Activated T-helper 2 cell treated with anti-CD3 and anti-CD28 coated beads, Interferon-gamma antibody, Interleukin-2, Interleukin-4, amounts not matched to agents 10 μg/mL and 5 μg/mL and 100 μg/mL, durations not matched to agents 14 hours and 24 hours and 36 hours (primary cell): ENCODE data around the gene SERPINB13. TPM values are rescaled to one million over a fixed set of nuclear protein-coding genes. Genes with fewer than 3 reads are reported as not detected.

Experiments
- DNase-seq: peaks from one replicate; pipeline ENCODE4 v3.0.0; 2021; ENCODE audit warnings: low spot score
- H3K27ac Mint-ChIP-seq: one replicate; pipeline ENCODE4 v1.8.0; 2021; ENCODE audit warnings: mixed read lengths
- H3K27me3 Mint-ChIP-seq: one replicate; pipeline ENCODE4 v1.8.0; 2021; ENCODE audit warnings: low read depth, mixed read lengths
- H3K36me3 Mint-ChIP-seq: one replicate; pipeline ENCODE4 v1.8.0; 2021; ENCODE audit warnings: low read depth, mixed read lengths
- H3K4me1 Mint-ChIP-seq: one replicate; pipeline ENCODE4 v1.8.0; 2021; ENCODE audit warnings: low read depth, mixed read lengths
- H3K4me3 Mint-ChIP-seq: one replicate; pipeline ENCODE4 v1.8.0; 2021; ENCODE audit warnings: low read depth, mild to moderate bottlenecking, moderate library complexity, mixed read lengths
- H3K9me3 Mint-ChIP-seq: one replicate; pipeline ENCODE4 v1.8.0; 2021; ENCODE audit warnings: mixed read lengths
- intact Hi-C: fragments of 100-400 bp; cut with micrococcal nuclease; formaldehyde crosslinking; loops from one replicate; pipeline ENCODE4 v1.15.1; 2023
- total RNA-seq: library from RNA; stranded (reverse); gene quantifications from 2 replicates; pipeline ENCODE4 v1.2.3, GENCODE V29; 2022

Gene SERPINB13
- total RNA-seq, 1 donor from 2014 or later: not detected

DNA sequence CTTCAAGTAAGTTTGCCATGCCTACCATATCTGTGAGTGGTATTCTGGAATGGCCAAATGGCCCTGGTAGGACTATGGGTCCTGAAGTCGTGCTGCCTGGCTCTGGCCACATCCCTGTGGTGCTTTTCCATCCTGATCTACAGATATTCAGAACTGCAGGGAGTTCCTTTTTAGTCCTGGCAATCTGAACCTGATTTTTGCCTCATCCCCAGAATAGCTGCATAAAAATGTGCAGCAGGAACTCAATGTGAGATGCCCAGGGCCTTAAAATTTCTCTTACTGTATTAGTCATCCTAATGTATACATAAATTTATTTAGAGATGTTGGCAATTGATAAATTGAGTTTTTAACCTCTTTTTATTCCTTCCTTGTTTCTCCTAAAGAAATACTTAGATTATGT, 5.3 kb downstream of the SERPINB13 start:
- H3K4me1 Mint-ChIP-seq: no peaks in the 10 kb centered on the region
- H3K9me3 Mint-ChIP-seq: no peaks in the 10 kb centered on the region
- peaks cover 1% of the 10 kb centered on the region for H3K27me3 Mint-ChIP-seq
- DNase-seq: no peak
- H3K27ac Mint-ChIP-seq: no peak overlapping the region
- H3K4me3 Mint-ChIP-seq: no peak overlapping the region
- H3K36me3 Mint-ChIP-seq: no peaks in the 10 kb centered on the region
- intact Hi-C loops: no loop called here

DNA sequence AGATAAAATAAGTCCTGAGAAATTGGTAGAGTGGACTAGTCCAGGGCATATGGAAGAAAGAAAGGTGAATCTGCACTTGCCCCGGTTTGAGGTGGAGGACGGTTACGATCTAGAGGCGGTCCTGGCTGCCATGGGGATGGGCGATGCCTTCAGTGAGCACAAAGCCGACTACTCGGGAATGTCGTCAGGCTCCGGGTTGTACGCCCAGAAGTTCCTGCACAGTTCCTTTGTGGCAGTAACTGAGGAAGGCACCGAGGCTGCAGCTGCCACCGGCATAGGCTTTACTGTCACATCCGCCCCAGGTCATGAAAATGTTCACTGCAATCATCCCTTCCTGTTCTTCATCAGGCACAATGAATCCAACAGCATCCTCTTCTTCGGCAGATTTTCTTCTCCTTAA, 9.8 kb downstream of the SERPINB13 start:
- H3K4me1 Mint-ChIP-seq: no peaks in the 10 kb centered on the region
- H3K4me3 Mint-ChIP-seq: no peak overlapping the region
- intact Hi-C loops: no loop called here
- DNase-seq: no peak
- H3K9me3 Mint-ChIP-seq: no peaks in the 10 kb centered on the region
- H3K27me3 Mint-ChIP-seq: no peaks in the 10 kb centered on the region
- H3K27ac Mint-ChIP-seq: no peak overlapping the region
- H3K36me3 Mint-ChIP-seq: no peaks in the 10 kb centered on the region

DNA sequence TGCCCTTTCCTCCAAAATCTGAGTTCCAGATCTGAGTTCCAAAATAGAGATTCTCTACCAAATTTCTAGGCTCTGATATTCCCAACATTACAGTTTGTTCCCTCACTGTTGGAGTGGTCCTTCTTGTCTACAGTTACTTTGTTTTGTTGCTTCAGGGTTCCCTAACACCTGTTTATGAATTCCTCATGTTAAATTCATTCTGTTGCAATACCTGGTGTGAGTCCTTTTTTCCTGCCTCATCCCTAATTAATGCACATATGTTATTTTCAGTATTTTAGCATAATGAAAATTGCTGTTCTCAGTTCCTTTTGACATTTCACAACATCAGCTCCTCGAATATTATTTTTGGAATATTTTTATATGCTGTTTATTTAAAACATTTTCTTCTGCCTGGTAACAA, 16.2 kb downstream of the SERPINB13 start:
- H3K27me3 Mint-ChIP-seq: peaks cover 4% of the 10 kb centered on the region
- no peak for DNase-seq
- H3K36me3 Mint-ChIP-seq: no peaks in the 10 kb centered on the region
- peaks cover 2% of the 10 kb centered on the region for H3K4me1 Mint-ChIP-seq
- intact Hi-C loops: no loop called here
- no peaks in the 10 kb centered on the region for H3K9me3 Mint-ChIP-seq
- H3K27ac Mint-ChIP-seq: no peak overlapping the region
- no peak overlapping the region for H3K4me3 Mint-ChIP-seq

GRCh38 chr18:63603772-63604171, 16.6 kb downstream of the SERPINB13 start:
- H3K4me3 Mint-ChIP-seq: no peak overlapping the region
- DNase-seq: no peak
- no peak overlapping the region for H3K27ac Mint-ChIP-seq
- H3K9me3 Mint-ChIP-seq: no peaks in the 10 kb centered on the region
- intact Hi-C loops: no loop called here
- peaks cover 4% of the 10 kb centered on the region for H3K27me3 Mint-ChIP-seq
- no peaks in the 10 kb centered on the region for H3K36me3 Mint-ChIP-seq
- H3K4me1 Mint-ChIP-seq: peaks cover 2% of the 10 kb centered on the region

- DNase-seq: no peak
- Mint-ChIP-seq H3K36me3 (no peaks in the 10 kb centered on the region), H3K9me3 (no peaks in the 10 kb centered on the region), H3K27me3 (peaks cover 4% of the 10 kb centered on the region), H3K4me3 (no peak overlapping the region), H3K4me1 (peaks cover 2% of the 10 kb centered on the region), H3K27ac (no peak overlapping the region)
- intact Hi-C loops: no loop called here
Observed at GRCh38 chr18:63604791-63605567, 17.8 kb downstream of the SERPINB13 start.

- H3K4me1 Mint-ChIP-seq: peaks cover 2% of the 10 kb centered on the region
- peaks cover 7% of the 10 kb centered on the region for H3K27me3 Mint-ChIP-seq
- H3K27ac Mint-ChIP-seq: no peak overlapping the region
- no peaks in the 10 kb centered on the region for H3K9me3 Mint-ChIP-seq
- no peak for DNase-seq
- H3K36me3 Mint-ChIP-seq: no peaks in the 10 kb centered on the region
- no peak overlapping the region for H3K4me3 Mint-ChIP-seq
- intact Hi-C loops: no loop called here
Observed at GRCh38 chr18:63606526-63606925, 19.4 kb downstream of the SERPINB13 start.

DNA sequence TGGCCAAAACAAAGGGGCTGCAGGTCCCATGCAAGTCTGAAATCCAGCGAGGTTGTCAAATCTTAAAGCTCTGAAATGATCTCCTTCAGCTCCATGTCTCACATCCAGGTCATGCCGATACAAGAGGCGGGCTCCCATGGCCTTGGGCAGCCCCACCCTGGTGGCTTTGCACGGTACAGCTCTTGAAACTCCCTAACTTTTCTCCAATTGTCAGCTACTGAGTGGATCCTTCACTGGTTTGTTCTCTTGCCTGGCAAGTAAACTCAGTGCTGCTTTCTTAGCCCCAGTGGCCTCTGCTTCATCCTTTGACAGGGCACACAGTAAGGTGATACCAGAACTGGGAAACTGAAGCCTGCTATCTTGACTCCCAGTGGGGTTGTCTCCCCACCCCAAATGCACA, 26.3 kb downstream of the SERPINB13 start:
- DNase-seq: no peak
- intact Hi-C loops: no loop called here
- Mint-ChIP-seq H3K27ac (no peak overlapping the region), H3K27me3 (peaks cover 3% of the 10 kb centered on the region), H3K9me3 (no peaks in the 10 kb centered on the region), H3K4me1 (no peaks in the 10 kb centered on the region), H3K36me3 (no peaks in the 10 kb centered on the region), H3K4me3 (no peak overlapping the region)

GRCh38 chr18:63617049-63617914, 30.1 kb downstream of the SERPINB13 start:
- no peak overlapping the region for H3K27ac Mint-ChIP-seq
- H3K4me1 Mint-ChIP-seq: no peaks in the 10 kb centered on the region
- DNase-seq: no peak
- H3K9me3 Mint-ChIP-seq: peaks cover 7% of the 10 kb centered on the region
- H3K27me3 Mint-ChIP-seq: no peaks in the 10 kb centered on the region
- no peak overlapping the region for H3K4me3 Mint-ChIP-seq
- intact Hi-C loops: no loop called here
- H3K36me3 Mint-ChIP-seq: no peaks in the 10 kb centered on the region

DNA sequence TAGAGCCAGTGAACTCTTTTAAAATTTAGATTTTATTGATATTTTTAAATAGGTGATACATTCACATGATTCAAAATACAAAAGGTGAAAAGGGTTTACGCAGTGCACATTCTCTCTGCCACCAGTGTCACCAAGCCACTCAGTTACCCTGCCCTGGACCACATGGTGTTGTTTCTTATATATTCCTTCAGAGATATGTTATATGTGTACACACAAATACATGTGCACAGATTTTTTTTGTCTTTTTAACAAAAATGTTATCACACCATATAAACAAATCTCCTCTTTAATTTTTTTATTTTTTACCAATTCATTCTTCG, 30.7 kb downstream of the SERPINB13 start:
- Mint-ChIP-seq H3K9me3 (peaks cover 7% of the 10 kb centered on the region), H3K27ac (no peak overlapping the region), H3K4me3 (no peak overlapping the region), H3K27me3 (no peaks in the 10 kb centered on the region), H3K4me1 (no peaks in the 10 kb centered on the region), H3K36me3 (no peaks in the 10 kb centered on the region)
- intact Hi-C loops: no loop called here
- no peak for DNase-seq

DNA sequence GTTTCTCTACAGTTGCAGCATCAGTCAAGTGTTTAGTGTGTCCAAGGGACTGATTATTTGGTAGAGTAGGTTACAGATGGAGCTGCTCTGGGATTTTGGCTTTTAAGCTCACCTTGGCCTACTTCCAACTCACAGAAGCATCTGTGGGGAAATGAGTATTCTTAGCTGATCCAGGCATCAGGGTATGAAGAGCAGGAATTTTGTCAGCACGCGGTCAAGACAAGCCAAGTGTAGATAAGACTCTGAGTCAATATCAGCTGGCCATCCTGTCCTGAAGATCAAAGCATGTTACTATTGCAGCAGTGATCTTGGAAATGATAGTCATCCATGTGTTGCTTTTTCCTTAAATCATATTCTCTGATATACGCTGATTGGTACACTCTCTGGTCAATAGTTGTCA, 32.5 kb downstream of the SERPINB13 start:
- no peaks in the 10 kb centered on the region for H3K36me3 Mint-ChIP-seq

GRCh38 chr18:63624863-63625262, 37.7 kb downstream of the SERPINB13 start:
- intact Hi-C loops: no loop called here
- Mint-ChIP-seq H3K4me3 (no peak overlapping the region), H3K4me1 (no peaks in the 10 kb centered on the region), H3K36me3 (no peaks in the 10 kb centered on the region), H3K9me3 (peaks cover 45% of the 10 kb centered on the region), H3K27me3 (no peaks in the 10 kb centered on the region), H3K27ac (no peak overlapping the region)
- DNase-seq: no peak

More for the DNA sequence above, 32.5 kb downstream of the SERPINB13 start:
- Mint-ChIP-seq H3K4me3 (no peak overlapping the region), H3K27ac (no peak overlapping the region), H3K4me1 (no peaks in the 10 kb centered on the region), H3K27me3 (no peaks in the 10 kb centered on the region), H3K9me3 (peaks cover 14% of the 10 kb centered on the region)
- DNase-seq: no peak
- intact Hi-C loops: no loop called here

DNA sequence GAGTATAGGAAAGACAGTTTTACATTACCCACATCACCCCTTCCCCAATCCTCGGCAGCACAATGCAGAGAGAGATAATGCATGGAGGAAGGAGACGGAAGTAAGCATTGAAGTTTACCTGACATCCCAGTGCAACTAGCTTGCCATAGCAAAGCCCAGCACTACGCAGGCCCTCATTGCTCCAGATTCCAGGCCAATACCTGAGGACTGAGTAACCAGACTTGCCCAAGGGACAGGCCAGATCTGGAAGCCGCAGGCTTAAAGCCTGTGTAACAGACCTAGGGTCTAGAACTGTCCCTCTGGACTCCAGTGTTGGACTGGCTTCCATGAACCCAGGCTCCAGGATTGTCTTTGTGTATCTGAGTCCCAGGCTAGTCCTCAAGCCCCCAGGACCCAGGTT, 39.3 kb downstream of the SERPINB13 start:
- Mint-ChIP-seq H3K36me3 (no peaks in the 10 kb centered on the region), H3K4me3 (no peak overlapping the region), H3K9me3 (peaks cover 38% of the 10 kb centered on the region), H3K4me1 (no peaks in the 10 kb centered on the region), H3K27me3 (no peaks in the 10 kb centered on the region), H3K27ac (no peak overlapping the region)
- intact Hi-C loops: no loop called here
- no peak for DNase-seq

DNA sequence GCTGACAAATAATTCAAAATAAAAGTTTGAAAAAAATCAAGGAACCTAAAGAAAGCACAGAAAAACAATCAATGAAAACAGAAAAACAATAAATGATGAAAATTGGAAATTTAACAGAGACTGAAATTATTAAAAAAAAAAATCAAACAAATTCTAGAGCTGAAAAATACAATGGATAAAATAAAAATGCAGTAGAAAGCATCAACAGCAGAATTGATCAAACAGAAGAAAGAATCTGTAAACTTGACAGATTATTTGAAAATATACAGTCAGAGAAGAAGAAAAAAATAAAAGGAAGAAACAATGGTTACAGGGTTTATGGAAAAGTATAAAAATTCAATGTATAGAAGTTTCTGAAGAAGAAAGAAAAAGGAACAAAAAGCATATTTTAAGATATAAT, 40.7 kb downstream of the SERPINB13 start:
- Mint-ChIP-seq H3K9me3 (peaks cover 38% of the 10 kb centered on the region), H3K27me3 (no peaks in the 10 kb centered on the region), H3K4me1 (no peaks in the 10 kb centered on the region), H3K27ac (no peak overlapping the region), H3K4me3 (no peak overlapping the region), H3K36me3 (no peaks in the 10 kb centered on the region)
- no peak for DNase-seq
- intact Hi-C loops: no loop called here
